HCT116 (cell line): ENCODE data around the gene MAP3K5. TPM values are rescaled to one million over a fixed set of nuclear protein-coding genes. Genes with fewer than 3 reads are reported as not detected.

Source experiments
- ATAC-seq: fragments of 200-7000 bp; cut with Tn5 transposase; 2 replicates; pipeline ENCODE4 v1.9.1; 2020; ENCODE audit warnings: mild to moderate bottlenecking, moderate library complexity
- BruUV-seq: library from RNA; stranded (reverse); fragments of 400-500 nt; replicated peaks from 2 replicates; lab custom pipeline; 2021; lab: Mats Ljungman, UMichigan
- CTCF ChIA-PET: fragments of 300-600 bp; sonication (Branson Sonifier 250); formaldehyde crosslinking; loops from one replicate; lab custom pipeline; 2021; ENCODE audit warnings: antibody characterized with exemption; lab: Charles Lee
- POLR2A ChIA-PET: fragments of 300-600, 350-600 bp; sonication (Branson Sonifier 250); formaldehyde crosslinking; loops from one replicate; lab custom pipeline; 2021; ENCODE audit warnings: antibody characterized with exemption; lab: Charles Lee
- RAD21 ChIA-PET, 2 experiments: fragments of 300-600 bp; sonication (Branson Sonifier 250); formaldehyde crosslinking; loops; one replicate each; lab custom pipeline; 2023; ENCODE audit warnings: low total read pairs in 2 of 2; ENCODE audit not compliant: uncharacterized antibody in 2 of 2, unreplicated experiment in 2 of 2, low non-redundant PET in 1 of 2; lab: Charles Lee
- DNase-seq: peaks from one replicate; pipeline ENCODE4 v3.0.0-alpha.2; 2010; ENCODE audit warnings: low read depth, low spot score
- H2AFZ ChIP-seq: fragments of 200-600 bp; shearing (Covaris generic), sonication (generic); 2 replicates; pipeline ENCODE4 v1.6.1; 2017; ENCODE audit warnings: low read depth, mixed run types, mixed read lengths, antibody characterized with exemption, low read length; ENCODE audit not compliant: poor library complexity, severe bottlenecking
- H3K27ac ChIP-seq: 2 replicates; pipeline ENCODE4 v1.5.1; 2012; ENCODE audit warnings: low read depth, low read length
- H3K27me3 ChIP-seq: fragments of 200-600 bp; sonication (generic); 2 replicates; pipeline ENCODE4 v1.6.1; 2016; ENCODE audit warnings: mixed run types, low read length, mixed read lengths; ENCODE audit not compliant: insufficient read depth
- H3K36me3 ChIP-seq, 2 experiments: fragments of 200-500 bp in 1 of 2; fragments of 200-600 bp in 1 of 2; sonication (Bioruptor generic) in 1 of 2; sonication (generic) in 1 of 2; 2 replicates each; pipeline versions ENCODE4 v1.5.1 to v1.6.1; 2014 to 2016; ENCODE audit warnings: low read length in 2 of 2, inconsistent platforms in 1 of 2, mixed read lengths in 1 of 2, mixed run types in 1 of 2; ENCODE audit not compliant: insufficient read depth in 2 of 2, control insufficient read depth in 1 of 2
- H3K4me1 ChIP-seq, 2 experiments: fragments of 200-600 bp in 1 of 2; sonication (generic) in 1 of 2; 2 replicates each; pipeline versions ENCODE4 v1.5.1 to v1.6.1; 2012 to 2017; ENCODE audit warnings: low read length in 2 of 2, inconsistent platforms in 1 of 2, mild to moderate bottlenecking in 1 of 2, mixed read lengths in 1 of 2, mixed run types in 1 of 2, moderate library complexity in 1 of 2; ENCODE audit not compliant: insufficient read depth in 2 of 2, control insufficient read depth in 1 of 2
- H3K4me2 ChIP-seq: fragments of 200-600 bp; sonication (generic); 2 replicates; pipeline ENCODE4 v1.6.1; 2017; ENCODE audit warnings: mixed run types, low read length, mixed read lengths
- H3K4me3 ChIP-seq, 2 experiments: fragments of 200-600 bp in 1 of 2; sonication (generic) in 1 of 2; replicated peaks in 1 of 2; 2 replicates each; pipeline ENCODE4 v1.5.1; 2011 to 2016; ENCODE audit warnings: low read length in 2 of 2, control low read depth in 1 of 2, low read depth in 1 of 2, mild to moderate bottlenecking in 1 of 2, mixed read lengths in 1 of 2, mixed run types in 1 of 2
- H3K79me2 ChIP-seq: fragments of 200-600 bp; sonication (generic); 2 replicates; pipeline ENCODE4 v1.6.1; 2017; ENCODE audit warnings: mild to moderate bottlenecking, mixed run types, low read length, moderate library complexity, mixed read lengths; ENCODE audit not compliant: insufficient read depth
- H3K9ac ChIP-seq: fragments of 200-600 bp; sonication (generic); 2 replicates; pipeline ENCODE4 v1.6.1; 2016; ENCODE audit warnings: low read length, mixed read lengths
- H3K9me2 ChIP-seq: fragments of 200-600 bp; sonication (generic), shearing (Covaris generic); 2 replicates; pipeline ENCODE4 v1.6.1; 2017; ENCODE audit warnings: mixed run types, mild to moderate bottlenecking, moderate library complexity; ENCODE audit not compliant: insufficient read depth
- H3K9me3 ChIP-seq, 2 experiments: fragments of 200-500 bp in 1 of 2; fragments of 200-600 bp in 1 of 2; sonication (Bioruptor generic) in 1 of 2; sonication (generic) in 1 of 2; 2 replicates each; pipeline ENCODE4 v1.6.1; 2014 to 2017; ENCODE audit warnings: low read length in 2 of 2, mixed read lengths in 2 of 2, inconsistent platforms in 1 of 2, low read depth in 1 of 2, mild to moderate bottlenecking in 1 of 2, mixed run types in 1 of 2, moderate library complexity in 1 of 2; ENCODE audit not compliant: control insufficient read depth in 1 of 2, insufficient read depth in 1 of 2
- H4K20me1 ChIP-seq: fragments of 200-600 bp; sonication (generic), shearing (Covaris generic); 2 replicates; pipeline ENCODE4 v1.6.1; 2017; ENCODE audit warnings: mixed run types, mild to moderate bottlenecking, moderate library complexity; ENCODE audit not compliant: insufficient read depth
- CBX3 ChIP-seq: IDR thresholded peaks from 2 replicates; pipeline ENCODE4 v1.6.1; 2012; ENCODE audit warnings: low read depth
- CEBPB ChIP-seq: IDR thresholded peaks from 2 replicates; pipeline ENCODE4 v1.6.1; 2012; ENCODE audit warnings: low read depth
- EZH2 ChIP-seq: fragments of 200-600 bp; sonication (generic); IDR thresholded peaks from 2 replicates; pipeline ENCODE4 v1.6.1; 2017; ENCODE audit warnings: antibody characterized with exemption, mixed run types
- JUND ChIP-seq: IDR thresholded peaks from 2 replicates; pipeline ENCODE4 v1.6.1; 2012
- POLR2AphosphoS5 ChIP-seq: IDR thresholded peaks from 2 replicates; pipeline ENCODE4 v1.6.1; 2011; ENCODE audit warnings: mild to moderate bottlenecking, low read depth, low read length, moderate library complexity
- SIN3A ChIP-seq: IDR thresholded peaks from 2 replicates; pipeline ENCODE4 v1.6.1; 2012; ENCODE audit warnings: low read depth
- SP1 ChIP-seq: IDR thresholded peaks from 2 replicates; pipeline ENCODE4 v1.6.1; 2012; ENCODE audit warnings: low read depth
- SRF ChIP-seq: IDR thresholded peaks from 2 replicates; pipeline ENCODE4 v1.6.1; 2012; ENCODE audit warnings: low read depth
- TCF7L2 ChIP-seq: IDR thresholded peaks from 2 replicates; pipeline ENCODE4 v1.7.0; 2011; ENCODE audit warnings: borderline replicate concordance, inconsistent platforms; ENCODE audit not compliant: insufficient read depth, insufficient read length; ENCODE audit errors: extremely low read depth
- ZFX ChIP-seq: fragments of 450-650 bp; IDR thresholded peaks from 2 replicates; pipeline ENCODE4 v1.6.1; 2017
- ZNF274 ChIP-seq: fragments of 200-500 bp; sonication (Bioruptor generic); IDR thresholded peaks from 2 replicates; pipeline ENCODE4 v1.6.1; 2014; ENCODE audit warnings: mild to moderate bottlenecking, low read depth, low read length, inconsistent platforms
- intact Hi-C: fragments of 100-400 bp; cut with micrococcal nuclease; formaldehyde crosslinking; loops from 2 replicates; pipeline ENCODE4 v1.10.0; 2022
- total RNA-seq: library from RNA; stranded (reverse); gene quantifications from one replicate; pipeline ENCODE4 v1.2.1, GENCODE V29; 2021; ENCODE audit not compliant: unreplicated experiment
- TF ChIP-seq, protein P1 (sequence below): IDR thresholded peaks from 2 replicates; pipeline ENCODE4 v1.6.1; 2012
- TF ChIP-seq, protein P2 (sequence below): IDR thresholded peaks from 2 replicates; pipeline ENCODE4 v1.6.1; 2012; ENCODE audit warnings: low read depth

MAP3K5 gene
- total RNA-seq, 1 experiment from 2014 or later = 11.8 TPM

- no peak overlapping the region for H2AFZ ChIP-seq
- intact Hi-C loops = no loop called here
- BruUV-seq = no TSS peak
- ChIA-PET RAD21 (no interaction called here), CTCF (no interaction called here), POLR2A (no interaction called here)
- DNase-seq = no peak
- H3K9ac ChIP-seq = no peak overlapping the region
- H3K36me3 ChIP-seq = no peaks in the 10 kb centered on the region; a peak in 1 of 4 replicates
- H3K27ac ChIP-seq = no peak overlapping the region
- H3K79me2 ChIP-seq = no peaks in the 10 kb centered on the region
- H3K4me2 ChIP-seq = no peak overlapping the region
- no peaks in the 10 kb centered on the region for H3K4me1 ChIP-seq
- no peak for ATAC-seq
- no peaks in the 10 kb centered on the region for H3K9me2 ChIP-seq
- no peak overlapping the region for H3K4me3 ChIP-seq
- H3K9me3 ChIP-seq = peaks cover 6 to 11% of the 10 kb centered on the region in 2 experiments; a peak in 2 of 4 replicates
- no peaks in the 10 kb centered on the region for H4K20me1 ChIP-seq
- TF ChIP-seq SIN3A (no peak), SRF (no peak), TCF7L2 (no peak), EZH2 (no peak), CEBPB (no peak), ZNF274 (no peak), SP1 (no peak), CBX3 (no peak), JUND (no peak), ZFX (no peak), POLR2AphosphoS5 (no peak)
- TF ChIP-seq, protein P1, sequence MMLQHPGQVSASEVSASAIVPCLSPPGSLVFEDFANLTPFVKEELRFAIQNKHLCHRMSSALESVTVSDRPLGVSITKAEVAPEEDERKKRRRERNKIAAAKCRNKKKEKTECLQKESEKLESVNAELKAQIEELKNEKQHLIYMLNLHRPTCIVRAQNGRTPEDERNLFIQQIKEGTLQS = no peak
- TF ChIP-seq, protein P2, sequence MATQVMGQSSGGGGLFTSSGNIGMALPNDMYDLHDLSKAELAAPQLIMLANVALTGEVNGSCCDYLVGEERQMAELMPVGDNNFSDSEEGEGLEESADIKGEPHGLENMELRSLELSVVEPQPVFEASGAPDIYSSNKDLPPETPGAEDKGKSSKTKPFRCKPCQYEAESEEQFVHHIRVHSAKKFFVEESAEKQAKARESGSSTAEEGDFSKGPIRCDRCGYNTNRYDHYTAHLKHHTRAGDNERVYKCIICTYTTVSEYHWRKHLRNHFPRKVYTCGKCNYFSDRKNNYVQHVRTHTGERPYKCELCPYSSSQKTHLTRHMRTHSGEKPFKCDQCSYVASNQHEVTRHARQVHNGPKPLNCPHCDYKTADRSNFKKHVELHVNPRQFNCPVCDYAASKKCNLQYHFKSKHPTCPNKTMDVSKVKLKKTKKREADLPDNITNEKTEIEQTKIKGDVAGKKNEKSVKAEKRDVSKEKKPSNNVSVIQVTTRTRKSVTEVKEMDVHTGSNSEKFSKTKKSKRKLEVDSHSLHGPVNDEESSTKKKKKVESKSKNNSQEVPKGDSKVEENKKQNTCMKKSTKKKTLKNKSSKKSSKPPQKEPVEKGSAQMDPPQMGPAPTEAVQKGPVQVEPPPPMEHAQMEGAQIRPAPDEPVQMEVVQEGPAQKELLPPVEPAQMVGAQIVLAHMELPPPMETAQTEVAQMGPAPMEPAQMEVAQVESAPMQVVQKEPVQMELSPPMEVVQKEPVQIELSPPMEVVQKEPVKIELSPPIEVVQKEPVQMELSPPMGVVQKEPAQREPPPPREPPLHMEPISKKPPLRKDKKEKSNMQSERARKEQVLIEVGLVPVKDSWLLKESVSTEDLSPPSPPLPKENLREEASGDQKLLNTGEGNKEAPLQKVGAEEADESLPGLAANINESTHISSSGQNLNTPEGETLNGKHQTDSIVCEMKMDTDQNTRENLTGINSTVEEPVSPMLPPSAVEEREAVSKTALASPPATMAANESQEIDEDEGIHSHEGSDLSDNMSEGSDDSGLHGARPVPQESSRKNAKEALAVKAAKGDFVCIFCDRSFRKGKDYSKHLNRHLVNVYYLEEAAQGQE = no peak
- no peaks in the 10 kb centered on the region for H3K27me3 ChIP-seq
Measured at GRCh38 chr6:136571496-136571895, 220.8 kb downstream of the MAP3K5 start.
